HepG2 (cell line): ENCODE measurements around the gene SBNO2. TPM values are rescaled to one million over a fixed set of nuclear protein-coding genes. Genes with fewer than 3 reads are reported as not detected.

Experiments
- AKAP8 ChIP-seq: sonication (generic); formaldehyde crosslinking; IDR thresholded peaks from 2 replicates; pipeline ENCODE4 v1.5.1; 2020; ENCODE audit warnings: mild to moderate bottlenecking, missing genetic modification reagents
- FOXC1 ChIP-seq: sonication (generic); formaldehyde crosslinking; IDR thresholded peaks from 2 replicates; pipeline ENCODE4 v1.8.0; 2022; ENCODE audit warnings: mild to moderate bottlenecking, missing genetic modification reagents, borderline replicate concordance
- KLF6 ChIP-seq: IDR thresholded peaks from 2 replicates; pipeline ENCODE4 v1.8.0; 2016; ENCODE audit warnings: missing biosample characterization, missing genetic modification reagents
- MAF1 ChIP-seq: sonication (generic); formaldehyde crosslinking; IDR thresholded peaks from 2 replicates; pipeline ENCODE4 v1.5.0; 2020; ENCODE audit warnings: missing genetic modification reagents, borderline replicate concordance
- NR2F1 ChIP-seq, 2 experiments: fragments of 450-650 bp in 1 of 2; formaldehyde crosslinking in 1 of 2; IDR thresholded peaks; 2 replicates each; pipeline versions ENCODE4 v1.5.0 to v1.6.1; 2016 to 2020; ENCODE audit warnings: mild to moderate bottlenecking in 1 of 2, missing compliant biosample characterization in 1 of 2, missing genetic modification reagents in 1 of 2, moderate library complexity in 1 of 2
- ZBTB7A ChIP-seq: sonication (generic); formaldehyde crosslinking; IDR thresholded peaks from 2 replicates; pipeline ENCODE4 v1.8.0; 2022; ENCODE audit warnings: mild to moderate bottlenecking, missing genetic modification reagents
- ZNF644 ChIP-seq: IDR thresholded peaks from 2 replicates; pipeline ENCODE4 v1.6.1; 2016; ENCODE audit warnings: low read depth
- polyA plus RNA-seq, 8 experiments: library from polyadenylated mRNA; depleted of rRNA in 3 of 8; stranded (reverse) in 7 of 8; unstranded in 1 of 8; fragments of >200 nt; fragmentation: Illumina TruSeq in 4 of 8; extraction: Trizol in 4 of 8; gene quantifications; 2 replicates each; pipeline versions ENCODE4 v1.2.1 to v1.2.3, GENCODE V29; 2011 to 2016; ENCODE audit warnings: low read depth in 4 of 8, missing spikeins in 1 of 8, mixed read lengths in 1 of 8; ENCODE audit not compliant: insufficient read depth in 1 of 8
- total RNA-seq, 5 experiments: library from RNA; depleted of rRNA; stranded (reverse); fragments of >200 nt; fragmentation: Illumina TruSeq; extraction: Trizol; gene quantifications; 2 replicates each; pipeline ENCODE4 v1.2.3, GENCODE V29; 2016; ENCODE audit warnings: low read depth in 1 of 5
- TF ChIP-seq, protein P1 (sequence below): sonication (generic); formaldehyde crosslinking; IDR thresholded peaks from 2 replicates; pipeline ENCODE4 v1.8.1; 2023; ENCODE audit warnings: mild to moderate bottlenecking, moderate library complexity, missing genetic modification reagents
- TF ChIP-seq, protein P2 (sequence below): sonication (generic); formaldehyde crosslinking; IDR thresholded peaks from 2 replicates; pipeline ENCODE4 v1.4.0; 2020; ENCODE audit warnings: mild to moderate bottlenecking, missing genetic modification reagents
- TF ChIP-seq, protein P3 (sequence below), 2 experiments: fragments of 450-650 bp in 1 of 2; sonication (generic) in 1 of 2; formaldehyde crosslinking in 1 of 2; IDR thresholded peaks; 2 replicates each; pipeline versions ENCODE4 v1.6.1 to v1.8.0; 2016 to 2022; ENCODE audit warnings: antibody characterized with exemption in 1 of 2, mild to moderate bottlenecking in 1 of 2, missing genetic modification reagents in 1 of 2
- TF ChIP-seq, protein P4 (sequence below): sonication (generic); formaldehyde crosslinking; IDR thresholded peaks from 2 replicates; pipeline ENCODE4 v1.5.1; 2020; ENCODE audit warnings: mild to moderate bottlenecking, missing genetic modification reagents
- TF ChIP-seq, protein P5 (sequence below): sonication (generic); formaldehyde crosslinking; IDR thresholded peaks from 2 replicates; pipeline ENCODE4 v1.4.0; 2020; ENCODE audit warnings: missing genetic modification reagents; ENCODE audit errors: not compliant biosample characterization

SBNO2 gene
- total and polyA plus RNA-seq, 2 of the 13 experiments (the other 11 are each of a cell fraction or from before 2014, with no cell fraction given): 8.6 to 10.4 TPM

DNA sequence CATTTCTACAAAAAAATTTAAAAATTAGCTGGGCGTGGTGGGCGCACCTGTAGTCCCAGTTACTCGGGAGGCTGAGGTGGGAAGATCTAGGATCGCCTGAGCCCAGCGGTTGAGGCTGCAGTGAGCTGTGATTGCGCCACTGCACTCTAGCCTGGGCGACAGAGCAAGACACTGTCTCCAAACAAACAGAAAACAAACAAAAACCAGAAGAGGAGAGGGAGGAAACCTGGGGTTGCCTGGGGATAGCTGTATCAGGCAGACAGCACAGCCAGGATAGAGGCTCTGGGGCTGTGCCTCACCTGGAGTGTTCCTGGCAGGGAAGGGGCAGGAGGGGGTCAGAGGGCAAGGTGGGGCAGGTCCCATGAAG is 76.3 kb downstream of the SBNO2 start (continued):
- TF ChIP-seq, protein P1, sequence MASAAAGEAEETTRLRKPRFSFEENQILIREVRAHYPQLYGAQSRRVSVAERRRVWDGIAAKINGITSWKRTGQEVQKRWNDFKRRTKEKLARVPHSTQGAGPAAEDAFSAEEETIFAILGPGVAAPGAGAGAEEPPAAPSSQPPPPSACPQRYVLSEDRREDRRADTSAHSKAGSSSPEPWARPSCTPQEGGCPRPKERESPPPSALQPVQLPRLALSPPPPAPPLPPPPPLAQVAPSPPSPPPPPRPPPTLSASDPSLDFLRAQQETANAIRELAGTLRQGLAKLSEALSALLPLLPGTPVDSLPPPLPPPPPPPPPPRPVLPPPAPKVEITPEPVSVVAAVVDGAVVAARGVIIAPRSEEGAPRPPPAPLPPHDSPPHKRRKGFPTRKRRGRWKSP (CRISPR knock-in tag): peak; percentile 87
- 0 out of 2 replicates have a peak, but pooled peaks have one; percentile 51 for TF ChIP-seq MAF1 (CRISPR knock-in tag)
- TF ChIP-seq, protein P2, sequence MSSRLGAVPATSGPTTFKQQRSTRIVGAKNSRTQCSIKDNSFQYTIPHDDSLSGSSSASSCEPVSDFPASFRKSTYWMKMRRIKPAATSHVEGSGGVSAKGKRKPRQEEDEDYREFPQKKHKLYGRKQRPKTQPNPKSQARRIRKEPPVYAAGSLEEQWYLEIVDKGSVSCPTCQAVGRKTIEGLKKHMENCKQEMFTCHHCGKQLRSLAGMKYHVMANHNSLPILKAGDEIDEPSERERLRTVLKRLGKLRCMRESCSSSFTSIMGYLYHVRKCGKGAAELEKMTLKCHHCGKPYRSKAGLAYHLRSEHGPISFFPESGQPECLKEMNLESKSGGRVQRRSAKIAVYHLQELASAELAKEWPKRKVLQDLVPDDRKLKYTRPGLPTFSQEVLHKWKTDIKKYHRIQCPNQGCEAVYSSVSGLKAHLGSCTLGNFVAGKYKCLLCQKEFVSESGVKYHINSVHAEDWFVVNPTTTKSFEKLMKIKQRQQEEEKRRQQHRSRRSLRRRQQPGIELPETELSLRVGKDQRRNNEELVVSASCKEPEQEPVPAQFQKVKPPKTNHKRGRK (CRISPR knock-in tag): no peak
- TF ChIP-seq FOXC1: no peak
- TF ChIP-seq AKAP8 (CRISPR knock-in tag): no peak
- TF ChIP-seq KLF6: no peak
- TF ChIP-seq, protein P3, sequence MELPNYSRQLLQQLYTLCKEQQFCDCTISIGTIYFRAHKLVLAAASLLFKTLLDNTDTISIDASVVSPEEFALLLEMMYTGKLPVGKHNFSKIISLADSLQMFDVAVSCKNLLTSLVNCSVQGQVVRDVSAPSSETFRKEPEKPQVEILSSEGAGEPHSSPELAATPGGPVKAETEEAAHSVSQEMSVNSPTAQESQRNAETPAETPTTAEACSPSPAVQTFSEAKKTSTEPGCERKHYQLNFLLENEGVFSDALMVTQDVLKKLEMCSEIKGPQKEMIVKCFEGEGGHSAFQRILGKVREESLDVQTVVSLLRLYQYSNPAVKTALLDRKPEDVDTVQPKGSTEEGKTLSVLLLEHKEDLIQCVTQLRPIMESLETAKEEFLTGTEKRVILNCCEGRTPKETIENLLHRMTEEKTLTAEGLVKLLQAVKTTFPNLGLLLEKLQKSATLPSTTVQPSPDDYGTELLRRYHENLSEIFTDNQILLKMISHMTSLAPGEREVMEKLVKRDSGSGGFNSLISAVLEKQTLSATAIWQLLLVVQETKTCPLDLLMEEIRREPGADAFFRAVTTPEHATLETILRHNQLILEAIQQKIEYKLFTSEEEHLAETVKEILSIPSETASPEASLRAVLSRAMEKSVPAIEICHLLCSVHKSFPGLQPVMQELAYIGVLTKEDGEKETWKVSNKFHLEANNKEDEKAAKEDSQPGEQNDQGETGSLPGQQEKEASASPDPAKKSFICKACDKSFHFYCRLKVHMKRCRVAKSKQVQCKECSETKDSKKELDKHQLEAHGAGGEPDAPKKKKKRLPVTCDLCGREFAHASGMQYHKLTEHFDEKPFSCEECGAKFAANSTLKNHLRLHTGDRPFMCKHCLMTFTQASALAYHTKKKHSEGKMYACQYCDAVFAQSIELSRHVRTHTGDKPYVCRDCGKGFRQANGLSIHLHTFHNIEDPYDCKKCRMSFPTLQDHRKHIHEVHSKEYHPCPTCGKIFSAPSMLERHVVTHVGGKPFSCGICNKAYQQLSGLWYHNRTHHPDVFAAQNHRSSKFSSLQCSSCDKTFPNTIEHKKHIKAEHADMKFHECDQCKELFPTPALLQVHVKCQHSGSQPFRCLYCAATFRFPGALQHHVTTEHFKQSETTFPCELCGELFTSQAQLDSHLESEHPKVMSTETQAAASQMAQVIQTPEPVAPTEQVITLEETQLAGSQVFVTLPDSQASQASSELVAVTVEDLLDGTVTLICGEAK (IDR thresholded peaks at IDR 0.05): no peak
- TF ChIP-seq, protein P3 (CRISPR knock-in tag; IDR thresholded peaks at IDR 0.05): peak; percentile 56
- TF ChIP-seq, protein P4, sequence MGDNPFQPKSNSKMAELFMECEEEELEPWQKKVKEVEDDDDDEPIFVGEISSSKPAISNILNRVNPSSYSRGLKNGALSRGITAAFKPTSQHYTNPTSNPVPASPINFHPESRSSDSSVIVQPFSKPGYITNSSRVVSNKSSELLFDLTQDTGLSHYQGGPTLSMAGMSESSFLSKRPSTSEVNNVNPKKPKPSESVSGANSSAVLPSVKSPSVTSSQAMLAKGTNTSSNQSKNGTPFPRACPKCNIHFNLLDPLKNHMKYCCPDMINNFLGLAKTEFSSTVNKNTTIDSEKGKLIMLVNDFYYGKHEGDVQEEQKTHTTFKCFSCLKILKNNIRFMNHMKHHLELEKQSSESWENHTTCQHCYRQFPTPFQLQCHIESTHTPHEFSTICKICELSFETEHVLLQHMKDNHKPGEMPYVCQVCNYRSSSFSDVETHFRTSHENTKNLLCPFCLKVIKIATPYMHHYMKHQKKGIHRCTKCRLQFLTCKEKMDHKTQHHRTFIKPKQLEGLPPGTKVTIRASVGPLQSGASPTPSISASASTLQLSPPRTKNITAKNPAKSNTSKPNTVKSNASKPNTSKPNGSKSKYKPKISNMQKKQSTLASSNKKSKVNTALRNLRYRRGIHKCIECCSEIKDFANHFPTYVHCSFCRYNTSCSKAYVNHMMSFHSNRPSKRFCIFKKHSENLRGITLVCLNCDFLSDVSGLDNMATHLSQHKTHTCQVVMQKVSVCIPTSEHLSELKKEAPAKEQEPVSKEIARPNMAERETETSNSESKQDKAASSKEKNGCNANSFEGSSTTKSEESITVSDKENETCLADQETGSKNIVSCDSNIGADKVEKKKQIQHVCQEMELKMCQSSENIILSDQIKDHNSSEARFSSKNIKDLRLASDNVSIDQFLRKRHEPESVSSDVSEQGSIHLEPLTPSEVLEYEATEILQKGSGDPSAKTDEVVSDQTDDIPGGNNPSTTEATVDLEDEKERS (CRISPR knock-in tag): peak; percentile 88
- peak in 1 of 2 experiments; percentile 50; a peak in 1 of 4 replicates for TF ChIP-seq NR2F1 (CRISPR knock-in tag; IDR thresholded peaks at IDR 0.05)
- TF ChIP-seq, protein P5, sequence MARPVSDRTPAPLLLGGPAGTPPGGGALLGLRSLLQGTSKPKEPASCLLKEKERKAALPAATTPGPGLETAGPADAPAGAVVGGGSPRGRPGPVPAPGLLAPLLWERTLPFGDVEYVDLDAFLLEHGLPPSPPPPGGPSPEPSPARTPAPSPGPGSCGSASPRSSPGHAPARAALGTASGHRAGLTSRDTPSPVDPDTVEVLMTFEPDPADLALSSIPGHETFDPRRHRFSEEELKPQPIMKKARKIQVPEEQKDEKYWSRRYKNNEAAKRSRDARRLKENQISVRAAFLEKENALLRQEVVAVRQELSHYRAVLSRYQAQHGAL (CRISPR knock-in tag): no peak
- TF ChIP-seq ZBTB7A (CRISPR knock-in tag): peak; percentile 72; the same call in 1 of the 2 replicates
- TF ChIP-seq ZNF644 (CRISPR knock-in tag): peak; percentile 47; the same call in 1 of the 2 replicates
